Hepatocyte (in vitro differentiated cells): ENCODE results near the gene ANKRD17.

Experiments used
- EZH2 ChIP-seq: fragments of 200-600 bp; sonication (generic); IDR thresholded peaks from 2 replicates; pipeline ENCODE4 v1.6.1; 2016; ENCODE audit warnings: antibody characterized with exemption, mild to moderate bottlenecking, borderline replicate concordance
- TF ChIP-seq, protein P1 (sequence below): fragments of 200-600 bp; sonication (generic); IDR thresholded peaks from 2 replicates; pipeline ENCODE4 v1.5.1; 2016; ENCODE audit warnings: antibody characterized with exemption, mild to moderate bottlenecking; ENCODE audit not compliant: poor library complexity

DNA sequence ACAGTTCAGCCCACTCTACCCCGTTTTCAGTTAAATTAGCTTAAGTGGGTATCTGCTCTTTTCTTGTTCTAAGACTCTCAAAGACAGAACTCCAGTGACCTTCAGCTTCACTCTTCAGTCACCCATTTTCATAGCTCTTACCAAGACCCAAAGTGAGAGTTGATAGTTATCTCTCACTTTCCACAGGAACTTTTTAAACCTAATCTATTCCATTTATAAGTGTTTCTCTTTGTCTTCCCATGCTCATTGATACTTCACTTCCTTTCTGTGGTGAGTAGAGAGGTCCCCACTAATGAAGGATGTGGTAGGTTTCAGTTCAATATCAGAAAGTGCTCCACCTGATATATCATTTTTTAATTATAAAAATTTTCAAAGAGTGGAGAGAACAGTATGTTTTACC lies 222.5 kb downstream of the ANKRD17 start:
- no peak for TF ChIP-seq EZH2
- TF ChIP-seq, protein P1, sequence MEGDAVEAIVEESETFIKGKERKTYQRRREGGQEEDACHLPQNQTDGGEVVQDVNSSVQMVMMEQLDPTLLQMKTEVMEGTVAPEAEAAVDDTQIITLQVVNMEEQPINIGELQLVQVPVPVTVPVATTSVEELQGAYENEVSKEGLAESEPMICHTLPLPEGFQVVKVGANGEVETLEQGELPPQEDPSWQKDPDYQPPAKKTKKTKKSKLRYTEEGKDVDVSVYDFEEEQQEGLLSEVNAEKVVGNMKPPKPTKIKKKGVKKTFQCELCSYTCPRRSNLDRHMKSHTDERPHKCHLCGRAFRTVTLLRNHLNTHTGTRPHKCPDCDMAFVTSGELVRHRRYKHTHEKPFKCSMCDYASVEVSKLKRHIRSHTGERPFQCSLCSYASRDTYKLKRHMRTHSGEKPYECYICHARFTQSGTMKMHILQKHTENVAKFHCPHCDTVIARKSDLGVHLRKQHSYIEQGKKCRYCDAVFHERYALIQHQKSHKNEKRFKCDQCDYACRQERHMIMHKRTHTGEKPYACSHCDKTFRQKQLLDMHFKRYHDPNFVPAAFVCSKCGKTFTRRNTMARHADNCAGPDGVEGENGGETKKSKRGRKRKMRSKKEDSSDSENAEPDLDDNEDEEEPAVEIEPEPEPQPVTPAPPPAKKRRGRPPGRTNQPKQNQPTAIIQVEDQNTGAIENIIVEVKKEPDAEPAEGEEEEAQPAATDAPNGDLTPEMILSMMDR = no peak
